Endothelial cell of umbilical vein (primary cell): ENCODE measurements around the gene RIMBP2. TPM values are rescaled to one million over a fixed set of nuclear protein-coding genes. Genes with fewer than 3 reads are reported as not detected.

Experiments
- BruUV-seq: library from RNA; stranded (reverse); fragments of 400-500 nt; replicated peaks from 2 replicates; lab custom pipeline; 2021; lab: Mats Ljungman, UMichigan
- CTCF ChIA-PET: fragments of 300-600, 350-600 bp; sonication (Branson Sonifier 250); formaldehyde crosslinking; loops from one replicate; lab custom pipeline; 2021; ENCODE audit warnings: antibody characterized with exemption, inconsistent platforms; lab: Charles Lee
- POLR2A ChIA-PET: fragments of 300-600, 350-600 bp; sonication (Branson Sonifier 250); formaldehyde crosslinking; loops from one replicate; lab custom pipeline; 2021; ENCODE audit warnings: antibody characterized with exemption, inconsistent platforms; lab: Charles Lee
- DNase-seq: peaks from one replicate; pipeline ENCODE4 v3.0.0-alpha.2; 2011; ENCODE audit warnings: low read depth, low spot score
- FAIRE-seq: peaks from 2 replicates; lab custom pipeline; 2011; peaks lifted over from hg19 to GRCh38; lab: Jason Lieb, UNC
- H2AFZ ChIP-seq: 2 replicates; pipeline ENCODE4 v1.6.0; 2012; ENCODE audit warnings: low read depth, low read length, control low read depth, inconsistent platforms
- H3K27ac ChIP-seq: 2 replicates; pipeline ENCODE4 v1.5.1; 2011; ENCODE audit warnings: low read depth, mild to moderate bottlenecking, control low read depth, low read length, moderate library complexity; ENCODE audit not compliant: insufficient read depth
- H3K27me3 ChIP-seq, 2 experiments: 2 replicates each; pipeline versions ENCODE4 v1.6.0 to v1.6.1; 2011; ENCODE audit warnings: low read length in 2 of 2, mixed read lengths in 1 of 2; ENCODE audit not compliant: control insufficient read depth in 2 of 2, insufficient read depth in 2 of 2
- H3K36me3 ChIP-seq, 2 experiments: 2 replicates in 1 of 2; 3 replicates in 1 of 2; pipeline ENCODE4 v1.5.1; 2011; ENCODE audit warnings: low read length in 2 of 2, mild to moderate bottlenecking in 1 of 2, moderate library complexity in 1 of 2; ENCODE audit not compliant: control insufficient read depth in 2 of 2, insufficient read depth in 2 of 2; ENCODE audit errors: extremely low read depth in 1 of 2
- H3K4me1 ChIP-seq: 3 replicates; pipeline ENCODE4 v1.5.1; 2011; ENCODE audit warnings: mild to moderate bottlenecking, low read length; ENCODE audit not compliant: control insufficient read depth, insufficient read depth; ENCODE audit errors: extremely low read depth
- H3K4me2 ChIP-seq: 2 replicates; pipeline ENCODE4 v1.6.1; 2011; ENCODE audit warnings: low read length, control low read depth, mixed read lengths; ENCODE audit not compliant: insufficient read depth
- H3K4me3 ChIP-seq, 3 experiments: fragments of 200-600 bp in 1 of 3; sonication (generic), shearing (Covaris generic) in 1 of 3; replicated peaks in 1 of 3; 2 replicates each; pipeline ENCODE4 v1.5.1; 2011 to 2016; ENCODE audit warnings: control low read depth in 3 of 3, low read length in 3 of 3, mild to moderate bottlenecking in 2 of 3, inconsistent platforms in 1 of 3, low read depth in 1 of 3, moderate library complexity in 1 of 3; ENCODE audit not compliant: insufficient read depth in 1 of 3
- H3K79me2 ChIP-seq: 2 replicates; pipeline ENCODE4 v1.6.0; 2012; ENCODE audit warnings: low read length, inconsistent platforms; ENCODE audit not compliant: control insufficient read depth, insufficient read depth
- H3K9ac ChIP-seq: replicated peaks from 2 replicates; pipeline ENCODE3; 2011; ENCODE audit warnings: low read length, control low read depth; ENCODE audit not compliant: insufficient read depth; ENCODE audit errors: extremely low read depth
- H3K9me1 ChIP-seq: replicated peaks from 3 replicates; pipeline ENCODE4 v1.6.0; 2011; ENCODE audit warnings: mild to moderate bottlenecking, low read length; ENCODE audit not compliant: control insufficient read depth, insufficient read depth; ENCODE audit errors: extremely low read depth
- H3K9me3 ChIP-seq: replicated peaks from 2 replicates; pipeline ENCODE4 v1.5.1; 2012; ENCODE audit warnings: low read length, inconsistent platforms; ENCODE audit not compliant: control insufficient read depth, insufficient read depth
- H4K20me1 ChIP-seq: replicated peaks from 2 replicates; pipeline ENCODE3; 2011; ENCODE audit warnings: mild to moderate bottlenecking, low read length; ENCODE audit not compliant: control insufficient read depth, insufficient read depth; ENCODE audit errors: extremely low read depth
- EZH2 ChIP-seq: IDR thresholded peaks from 2 replicates; pipeline ENCODE4 v1.6.1; 2012; ENCODE audit warnings: borderline replicate concordance, low read depth, mild to moderate bottlenecking, moderate library complexity, low read length, inconsistent platforms; ENCODE audit not compliant: severe bottlenecking
- FOS ChIP-seq: IDR thresholded peaks from 2 replicates; pipeline ENCODE4 v1.6.1; 2011; ENCODE audit warnings: mild to moderate bottlenecking, low read length, moderate library complexity, borderline replicate concordance; ENCODE audit not compliant: insufficient read depth
- GATA2 ChIP-seq: IDR thresholded peaks from 2 replicates; pipeline ENCODE4 v1.7.0; 2011; ENCODE audit warnings: low read depth, mild to moderate bottlenecking, moderate library complexity, mixed read lengths, low read length; ENCODE audit not compliant: insufficient read length, insufficient read depth
- JUN ChIP-seq: IDR thresholded peaks from 2 replicates; pipeline ENCODE4 v1.6.1; 2011; ENCODE audit warnings: borderline replicate concordance, low read depth; ENCODE audit not compliant: insufficient read length, insufficient read depth
- MYC ChIP-seq: IDR thresholded peaks from one replicate; pipeline ENCODE4 v1.6.1; 2011; ENCODE audit warnings: mild to moderate bottlenecking, low read depth, low read length
- POLR2A ChIP-seq: IDR thresholded peaks from 2 replicates; pipeline ENCODE4 v1.6.1; 2012; ENCODE audit warnings: low read depth, mild to moderate bottlenecking, control low read depth, low read length
- POLR2AphosphoS5 ChIP-seq: IDR thresholded peaks from 2 replicates; pipeline ENCODE4 v1.6.1; 2012; ENCODE audit warnings: low read depth, mild to moderate bottlenecking, control low read depth, low read length, moderate library complexity; ENCODE audit not compliant: insufficient read depth
- dilution Hi-C: fragments of 300-500 bp; cut with MboI; formaldehyde crosslinking; loops from one replicate; pipeline ENCODE4 v1.15.0; 2019; ENCODE audit warnings: low sequenced_read_pairs; ENCODE audit not compliant: extremely low pct_ligation_motif_present
- intact Hi-C: fragments of 100-400 bp; cut with micrococcal nuclease; formaldehyde crosslinking; loops from one replicate; pipeline ENCODE4 v1.10.0; 2022
- polyA plus RNA-seq, 4 experiments: library from polyadenylated mRNA; depleted of rRNA in 3 of 4; stranded (reverse) in 3 of 4; unstranded in 1 of 4; fragments of >200 nt; gene quantifications; 2 replicates each; pipeline versions ENCODE4 v1.2.1 to v1.2.3, GENCODE V29; 2011 to 2012; ENCODE audit warnings: missing spikeins in 1 of 4
- total RNA-seq: library from RNA; stranded (reverse); gene quantifications from 2 replicates; pipeline ENCODE4 v1.2.3, GENCODE V29; 2021
- TF ChIP-seq, protein P1 (sequence below): IDR thresholded peaks from 2 replicates; pipeline ENCODE4 v1.6.1; 2011; ENCODE audit not compliant: insufficient read depth, insufficient read length
- TF ChIP-seq, protein P2 (sequence below), 2 donors: IDR thresholded peaks; 1 replicate in 1 of 2; 2 replicates in 1 of 2; pipeline ENCODE4 v1.5.1; 2011; ENCODE audit warnings: low read length in 2 of 2, mild to moderate bottlenecking in 2 of 2, moderate library complexity in 2 of 2, control low read depth in 1 of 2, inconsistent platforms in 1 of 2, low read depth in 1 of 2; ENCODE audit not compliant: insufficient read depth in 1 of 2; ENCODE audit errors: extremely low read depth in 1 of 2

Gene RIMBP2
- total and polyA plus RNA-seq, 2 donors (not counting 3 experiments of a cell fraction or from before 2014, with no cell fraction given) = 0.04 TPM; not detected in 1

DNA sequence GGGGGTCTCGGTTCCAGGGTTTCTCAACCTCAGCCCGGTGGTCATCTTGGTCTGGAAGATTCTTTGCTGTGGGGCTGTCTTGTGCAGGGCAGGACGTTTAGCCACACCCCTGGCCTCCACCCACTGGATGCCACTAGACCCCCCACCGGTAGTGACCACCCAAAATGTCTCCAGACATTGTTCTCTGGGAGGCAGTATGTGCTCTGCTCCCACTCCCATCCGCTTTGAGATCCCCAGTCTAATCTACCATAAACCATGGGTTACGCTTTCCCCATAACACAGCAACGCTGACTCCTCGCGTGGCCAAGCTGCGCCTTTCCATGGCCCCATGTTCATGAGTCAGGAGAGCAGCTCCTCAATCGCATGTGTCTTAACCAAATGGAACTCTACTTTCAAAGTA lies 155.8 kb downstream of the RIMBP2 start:
- BruUV-seq = no TSS peak
- Histone ChIP-seq H3K79me2 (no peaks in the 10 kb centered on the region), H3K4me2 (no peak overlapping the region), H3K9ac (no peak overlapping the region), H3K27ac (no peak overlapping the region), H4K20me1 (no peaks in the 10 kb centered on the region), H3K4me3 (no peak overlapping the region), H3K27me3 (no peaks in the 10 kb centered on the region), H3K36me3 (no peaks in the 10 kb centered on the region), H3K9me1 (no peaks in the 10 kb centered on the region), H3K9me3 (peaks cover 6% of the 10 kb centered on the region), H2AFZ (no peak overlapping the region), H3K4me1 (no peaks in the 10 kb centered on the region)
- ChIA-PET POLR2A (no interaction called here), CTCF (no interaction called here)
- TF ChIP-seq JUN (no peak), EZH2 (no peak), POLR2A (no peak), GATA2 (no peak), MYC (no peak), FOS (no peak), POLR2AphosphoS5 (no peak)
- TF ChIP-seq, protein P1, sequence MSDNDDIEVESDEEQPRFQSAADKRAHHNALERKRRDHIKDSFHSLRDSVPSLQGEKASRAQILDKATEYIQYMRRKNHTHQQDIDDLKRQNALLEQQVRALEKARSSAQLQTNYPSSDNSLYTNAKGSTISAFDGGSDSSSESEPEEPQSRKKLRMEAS = no peak
- TF ChIP-seq, protein P2, sequence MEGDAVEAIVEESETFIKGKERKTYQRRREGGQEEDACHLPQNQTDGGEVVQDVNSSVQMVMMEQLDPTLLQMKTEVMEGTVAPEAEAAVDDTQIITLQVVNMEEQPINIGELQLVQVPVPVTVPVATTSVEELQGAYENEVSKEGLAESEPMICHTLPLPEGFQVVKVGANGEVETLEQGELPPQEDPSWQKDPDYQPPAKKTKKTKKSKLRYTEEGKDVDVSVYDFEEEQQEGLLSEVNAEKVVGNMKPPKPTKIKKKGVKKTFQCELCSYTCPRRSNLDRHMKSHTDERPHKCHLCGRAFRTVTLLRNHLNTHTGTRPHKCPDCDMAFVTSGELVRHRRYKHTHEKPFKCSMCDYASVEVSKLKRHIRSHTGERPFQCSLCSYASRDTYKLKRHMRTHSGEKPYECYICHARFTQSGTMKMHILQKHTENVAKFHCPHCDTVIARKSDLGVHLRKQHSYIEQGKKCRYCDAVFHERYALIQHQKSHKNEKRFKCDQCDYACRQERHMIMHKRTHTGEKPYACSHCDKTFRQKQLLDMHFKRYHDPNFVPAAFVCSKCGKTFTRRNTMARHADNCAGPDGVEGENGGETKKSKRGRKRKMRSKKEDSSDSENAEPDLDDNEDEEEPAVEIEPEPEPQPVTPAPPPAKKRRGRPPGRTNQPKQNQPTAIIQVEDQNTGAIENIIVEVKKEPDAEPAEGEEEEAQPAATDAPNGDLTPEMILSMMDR (IDR thresholded peaks at IDR 0.05; ENCODE audit: extremely low read depth in 1 of 2, insufficient read depth in 1 of 2, low read depth in 1 of 2, low read length in 2 of 2) = no peak
- DNase-seq = no peak
- intact Hi-C loops (no loop called here), dilution Hi-C loops (no loop called here)
- FAIRE-seq = no peak
